CD4-positive, CD25-positive, alpha-beta regulatory T cell (primary cell): Measurements from ENCODE around the gene NSMF. TPM values are rescaled to one million over a fixed set of nuclear protein-coding genes. Genes with fewer than 3 reads are reported as not detected.
"Not testable (repeated sequence)": the region's sequence is repeated elsewhere in the genome, so short reads cannot be mapped to it uniquely, and the experiment has no call there.

Experiments used
- ATAC-seq, 2 donors: fragments of 150-1000 bp; cut with Tn5 transposase; one replicate each; pipeline ENCODE4 v1.10.0; 2021; ENCODE audit warnings: low read depth in 2 of 2, moderate number of reproducible peaks in 2 of 2, moderate library complexity in 1 of 2
- DNase-seq, 3 donors: peaks; one replicate each; pipeline versions ENCODE4 v3.0.0 to v3.0.0-alpha.2; 2012 to 2022; ENCODE audit warnings: mixed read lengths in 1 of 3
- H3K27ac ChIP-seq: one replicate; pipeline ENCODE4 v1.7.0; 2013; ENCODE audit warnings: mild to moderate bottlenecking, low read length; ENCODE audit not compliant: insufficient read depth, poor library complexity, severe bottlenecking
- H3K27me3 ChIP-seq: one replicate; pipeline ENCODE4 v1.7.0; 2013; ENCODE audit warnings: low read length; ENCODE audit not compliant: control insufficient read depth, insufficient read depth
- H3K36me3 ChIP-seq: one replicate; pipeline ENCODE4 v1.7.0; 2013; ENCODE audit warnings: mild to moderate bottlenecking, low read length, moderate library complexity; ENCODE audit not compliant: control insufficient read depth, insufficient read depth
- H3K4me1 ChIP-seq: 2 replicates; pipeline ENCODE4 v1.7.0; 2013; ENCODE audit warnings: mild to moderate bottlenecking, low read length; ENCODE audit not compliant: insufficient read depth, control insufficient read depth, poor library complexity, severe bottlenecking
- H3K4me3 ChIP-seq: one replicate; pipeline ENCODE4 v1.7.0; 2013; ENCODE audit warnings: low read depth, mild to moderate bottlenecking, low read length, moderate library complexity
- H3K9me3 ChIP-seq, 2 experiments: 1 replicate in 1 of 2; 2 replicates in 1 of 2; pipeline ENCODE4 v1.7.0; 2013; ENCODE audit warnings: low read length in 2 of 2, mild to moderate bottlenecking in 1 of 2, moderate library complexity in 1 of 2; ENCODE audit not compliant: control insufficient read depth in 2 of 2
- H3K27ac Mint-ChIP-seq, 3 donors: one replicate each; pipeline ENCODE4 v1.8.0; 2020 to 2022; ENCODE audit warnings: mild to moderate bottlenecking in 3 of 3, mixed read lengths in 3 of 3, moderate library complexity in 2 of 3
- H3K27me3 Mint-ChIP-seq: one replicate; pipeline ENCODE4 v1.8.0; 2022; ENCODE audit warnings: mild to moderate bottlenecking, mixed read lengths
- H3K36me3 Mint-ChIP-seq: one replicate; pipeline ENCODE4 v1.8.0; 2020; ENCODE audit warnings: mixed read lengths
- H3K4me1 Mint-ChIP-seq, 4 donors: one replicate each; pipeline ENCODE4 v1.8.0; 2020 to 2022; ENCODE audit warnings: mixed read lengths in 4 of 4, mild to moderate bottlenecking in 1 of 4
- H3K4me3 Mint-ChIP-seq, 4 donors: one replicate each; pipeline ENCODE4 v1.8.0; 2020 to 2022; ENCODE audit warnings: mild to moderate bottlenecking in 4 of 4, mixed read lengths in 4 of 4, moderate library complexity in 3 of 4
- H3K9me3 Mint-ChIP-seq, 7 donors: one replicate each; pipeline ENCODE4 v1.8.0; 2020 to 2022; ENCODE audit warnings: mixed read lengths in 7 of 7, mild to moderate bottlenecking in 3 of 7, moderate library complexity in 2 of 7
- polyA plus RNA-seq, 4 donors: library from polyadenylated mRNA; unstranded; fragments of 300-500 nt; fragmentation: Illumina TruSeq; gene quantifications; one replicate each; pipeline ENCODE4 v1.2.3, GENCODE V29; 2021
- total RNA-seq: library from RNA; stranded (reverse); gene quantifications from one replicate; pipeline ENCODE4 v1.2.3, GENCODE V29; 2022

The NSMF gene
- total and polyA plus RNA-seq, 5 donors from 2014 or later: 9.3 to 109 (median 13.8) TPM

GRCh38 chr9:137452761-137453642 lies 6.1 kb downstream of the NSMF start:
- no peaks in the 10 kb centered on the region for H3K27me3 Mint-ChIP-seq
- Histone ChIP-seq H3K9me3 (no peaks in the 10 kb centered on the region), H3K4me1 (peaks cover 67% of the 10 kb centered on the region), H3K27ac (peak overlapping the region; percentile 23), H3K36me3 (no peaks in the 10 kb centered on the region), H3K4me3 (no peak overlapping the region), H3K27me3 (no peaks in the 10 kb centered on the region)
- peaks cover 0 to 56% (median 5%) of the 10 kb centered on the region in 4 donors for H3K4me1 Mint-ChIP-seq
- H3K27ac Mint-ChIP-seq: no peak overlapping the region
- H3K9me3 Mint-ChIP-seq: no peaks in the 10 kb centered on the region
- H3K36me3 Mint-ChIP-seq: no peaks in the 10 kb centered on the region
- ATAC-seq: no peak
- peak overlapping the region in 2 of 4 donors; percentile 31 to 71 for H3K4me3 Mint-ChIP-seq
- DNase-seq: no peak

DNA sequence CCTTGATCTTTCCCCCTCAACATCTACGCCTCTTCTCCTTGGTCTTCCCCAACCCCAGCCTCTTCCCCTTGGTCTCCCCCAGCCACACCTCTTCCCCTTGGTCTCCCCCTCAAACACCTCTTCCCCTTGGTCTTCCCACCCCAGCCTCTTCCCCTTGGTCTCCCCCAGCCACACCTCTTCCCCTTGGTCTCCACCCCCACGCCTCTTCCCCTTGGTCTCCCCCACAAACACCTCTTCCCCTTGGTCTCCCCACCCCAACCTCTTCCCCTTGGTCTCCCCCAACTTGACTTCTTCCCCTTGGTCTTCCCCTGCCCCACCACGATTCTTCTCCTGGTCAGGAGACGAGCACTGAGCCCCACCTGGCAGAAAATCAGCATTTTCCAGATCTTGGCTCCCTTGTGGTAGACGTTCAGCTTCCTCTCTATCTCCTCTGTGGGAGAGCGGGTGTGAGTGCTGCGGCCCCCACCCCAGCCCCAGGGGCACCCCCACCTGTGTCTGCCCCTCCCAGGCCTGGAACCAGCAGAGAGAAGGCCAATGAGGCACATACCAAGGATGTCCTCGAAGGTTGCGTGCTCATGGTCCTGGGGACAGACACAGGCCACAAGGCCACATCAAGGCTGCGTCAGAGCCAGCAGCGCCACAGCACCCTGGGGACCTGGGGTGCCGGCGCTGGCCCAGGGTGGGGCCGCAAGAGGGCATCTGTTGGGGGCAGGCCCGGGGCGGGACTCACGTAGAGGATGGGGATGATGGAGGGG lies 7.0 kb downstream of the NSMF start:
- H3K27ac Mint-ChIP-seq: no peak overlapping the region
- no peaks in the 10 kb centered on the region for H3K36me3 ChIP-seq
- no peaks in the 10 kb centered on the region for H3K27me3 Mint-ChIP-seq
- peak overlapping the region; percentile 51 for H3K27ac ChIP-seq
- peaks cover 59% of the 10 kb centered on the region for H3K4me1 ChIP-seq
- no peak for ATAC-seq
- H3K4me3 ChIP-seq: no peak overlapping the region
- peaks cover 0 to 58% (median 7%) of the 10 kb centered on the region in 4 donors for H3K4me1 Mint-ChIP-seq
- H3K27me3 ChIP-seq: no peaks in the 10 kb centered on the region
- H3K36me3 Mint-ChIP-seq: no peaks in the 10 kb centered on the region
- peak overlapping the region in 1 of 4 donors; percentile 7 for H3K4me3 Mint-ChIP-seq
- H3K9me3 ChIP-seq: no peaks in the 10 kb centered on the region
- no peaks in the 10 kb centered on the region for H3K9me3 Mint-ChIP-seq
- peak in 1 of 3 donors; percentile 1 for DNase-seq

GRCh38 chr9:137451264-137452005 lies 7.7 kb downstream of the NSMF start:
- not testable (repeated sequence) for ATAC-seq, H3K36me3 Mint-ChIP-seq, H3K27me3 Mint-ChIP-seq, H3K4me3 ChIP-seq, H3K9me3 ChIP-seq, H3K9me3 Mint-ChIP-seq, H3K36me3 ChIP-seq, H3K27me3 ChIP-seq, DNase-seq
- H3K27ac ChIP-seq: peak overlapping the region; percentile 51
- H3K4me1 ChIP-seq: peaks cover 52% of the 10 kb centered on the region
- peaks cover 0 to 55% (median 7%) of the 10 kb centered on the region in 4 donors for H3K4me1 Mint-ChIP-seq
- H3K27ac Mint-ChIP-seq: peak overlapping the region in 1 of 3 donors; percentile 52
- H3K4me3 Mint-ChIP-seq: peak overlapping the region in 1 of 4 donors; percentile 7

- H3K27me3 Mint-ChIP-seq, H3K9me3 ChIP-seq, ATAC-seq, H3K9me3 Mint-ChIP-seq, H3K4me3 Mint-ChIP-seq, H3K36me3 ChIP-seq, H3K36me3 Mint-ChIP-seq, H3K27me3 ChIP-seq, H3K4me3 ChIP-seq: not testable (repeated sequence)
- Histone ChIP-seq H3K27ac (peak overlapping the region; percentile 76), H3K4me1 (peaks cover 56% of the 10 kb centered on the region)
- H3K4me1 Mint-ChIP-seq: peaks cover 0 to 54% (median 7%) of the 10 kb centered on the region in 4 donors
- peak overlapping the region in 2 of 3 donors; percentile 52 to 72 for H3K27ac Mint-ChIP-seq
- DNase-seq: peak; percentile 57 to 67 (median 60)
Measured at GRCh38 chr9:137450539-137451222, 8.5 kb downstream of the NSMF start.

DNA sequence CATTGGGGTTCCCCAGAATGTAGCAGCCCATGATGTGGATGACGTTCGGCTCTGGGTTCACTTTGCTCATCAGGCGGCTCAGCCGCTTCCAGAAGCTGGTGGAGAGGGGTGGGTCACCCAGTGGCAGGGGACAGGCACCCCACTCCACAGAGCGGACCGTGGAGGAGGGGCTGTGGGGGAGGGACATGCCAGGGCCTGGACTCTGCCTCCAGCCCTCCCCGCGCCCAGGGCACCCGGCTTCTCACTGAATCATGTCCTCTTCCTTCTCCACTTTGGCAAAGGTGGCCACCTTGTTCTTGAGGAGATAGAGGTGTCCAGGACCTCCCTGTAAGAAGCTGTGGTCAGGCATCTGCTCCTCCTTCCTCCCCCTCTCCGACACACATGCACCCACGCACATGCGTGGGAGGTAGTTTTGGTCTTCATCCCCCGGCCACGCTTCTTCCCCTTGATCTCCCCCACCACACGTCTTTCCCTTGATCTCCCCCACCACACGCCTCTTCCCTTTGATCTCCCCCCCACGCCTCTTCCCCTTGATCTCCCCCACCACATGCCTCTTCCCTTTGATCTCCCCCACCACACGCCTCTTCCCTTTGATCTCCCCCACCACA lies 9.1 kb downstream of the NSMF start:
- no peaks in the 10 kb centered on the region for H3K36me3 Mint-ChIP-seq
- Histone ChIP-seq H3K27me3 (no peaks in the 10 kb centered on the region), H3K27ac (peak overlapping the region; percentile 76), H3K36me3 (no peaks in the 10 kb centered on the region), H3K4me1 (peaks cover 56% of the 10 kb centered on the region), H3K4me3 (no peak overlapping the region), H3K9me3 (no peaks in the 10 kb centered on the region)
- no peak overlapping the region for H3K4me3 Mint-ChIP-seq
- H3K9me3 Mint-ChIP-seq: no peaks in the 10 kb centered on the region
- H3K27me3 Mint-ChIP-seq: peaks cover 5% of the 10 kb centered on the region
- ATAC-seq (no peak), DNase-seq (peak; percentile 57 to 62 (median 59))
- H3K4me1 Mint-ChIP-seq: peaks cover 0 to 57% (median 12%) of the 10 kb centered on the region in 4 donors
- H3K27ac Mint-ChIP-seq: peak overlapping the region; percentile 43 to 72 (median 69)

DNA sequence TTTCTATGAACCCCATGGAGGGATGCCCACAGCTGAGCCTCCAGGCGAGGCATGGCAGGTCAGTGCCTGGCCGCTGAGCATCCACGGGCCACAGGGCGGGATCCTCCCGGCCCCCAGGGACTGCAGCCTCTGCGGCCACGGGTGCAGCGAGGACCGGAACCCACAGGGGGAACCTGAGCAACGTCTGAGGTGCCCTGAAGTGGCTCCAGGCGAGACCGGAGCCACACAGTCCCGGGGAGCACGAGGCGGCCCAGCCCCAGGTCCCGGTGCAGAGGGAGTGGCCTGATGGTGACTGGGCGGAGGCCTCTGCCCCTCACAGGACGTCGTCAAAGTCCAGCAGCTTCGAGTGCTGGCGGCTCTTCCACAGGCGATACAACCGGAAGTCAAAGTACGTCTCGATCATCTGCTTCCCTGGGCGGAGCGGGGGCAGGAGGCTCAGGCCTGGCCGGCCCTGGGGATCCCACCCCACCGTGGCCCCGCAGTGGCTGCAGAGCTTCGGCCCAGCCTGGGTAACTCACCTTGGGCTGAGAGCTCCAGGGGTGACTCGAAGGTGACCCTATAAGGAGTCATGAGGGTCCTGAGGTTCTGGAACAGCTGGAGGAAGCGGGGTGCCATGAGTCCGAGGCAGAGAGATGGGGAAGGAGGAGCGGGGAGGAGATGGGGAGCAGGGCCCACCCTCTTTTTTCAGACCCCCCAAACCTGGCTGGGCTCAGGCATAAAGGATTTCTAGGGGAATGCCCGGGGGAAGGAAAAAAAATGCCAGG lies 9.9 kb downstream of the NSMF start:
- H3K9me3 ChIP-seq: no peaks in the 10 kb centered on the region
- Mint-ChIP-seq H3K4me3 (peak overlapping the region in 2 of 4 donors; percentile 41 to 90), H3K36me3 (no peaks in the 10 kb centered on the region), H3K9me3 (no peaks in the 10 kb centered on the region), H3K27me3 (peaks cover 5% of the 10 kb centered on the region), H3K27ac (peak overlapping the region; percentile 69 to 72 (median 69)), H3K4me1 (peaks cover 0 to 57% (median 13%) of the 10 kb centered on the region in 4 donors)
- no peak for ATAC-seq
- no peak for DNase-seq
- H3K36me3 ChIP-seq: no peaks in the 10 kb centered on the region
- H3K4me1 ChIP-seq: peaks cover 51% of the 10 kb centered on the region
- no peak overlapping the region for H3K4me3 ChIP-seq
- H3K27ac ChIP-seq: no peak overlapping the region
- no peaks in the 10 kb centered on the region for H3K27me3 ChIP-seq
